A549 (cell line): ENCODE data around the gene RABGAP1L. TPM values are rescaled to one million over a fixed set of nuclear protein-coding genes. Genes with fewer than 3 reads are reported as not detected.

Experiments
- ATAC-seq, 2 experiments: fragments of 200-7000 bp in 1 of 2; fragments of >200 bp in 1 of 2; cut with Nextera tagmentation in 1 of 2; cut with Tn5 transposase in 1 of 2; 3 replicates each; pipeline versions ENCODE4 v1.8.0 to v1.9.1; 2018 to 2020; ENCODE audit warnings: mild to moderate bottlenecking in 1 of 2, moderate library complexity in 1 of 2
- CTCF ChIA-PET: fragments of 300-600 bp; sonication (Branson Sonifier 250); formaldehyde crosslinking; extraction: SDS; loops from one replicate; lab custom pipeline; 2021; ENCODE audit warnings: antibody characterized with exemption, inconsistent platforms; lab: Yijun Ruan, JAX
- POLR2A ChIA-PET: fragments of 350-600 bp; formaldehyde crosslinking; extraction: SDS; loops from one replicate; lab custom pipeline; 2021; ENCODE audit warnings: antibody characterized with exemption, inconsistent platforms; lab: Yijun Ruan, JAX
- DNase-seq, 2 experiments: peaks; one replicate each; pipeline versions ENCODE4 v3.0.0 to v3.0.0-alpha.2; 2011 to 2016; ENCODE audit warnings: low read depth in 1 of 2, low spot score in 1 of 2
- FAIRE-seq: peaks from 2 replicates; lab custom pipeline; 2011; peaks lifted over from hg19 to GRCh38; lab: Jason Lieb, UNC
- H3K27ac ChIP-seq, 2 experiments: fragments of >200 bp; sonication (Bioruptor Twin); formaldehyde crosslinking; 3 replicates each; pipeline ENCODE4 v1.5.1; 2016 to 2017
- H3K4me1 ChIP-seq: fragments of >200 bp; sonication (Bioruptor Twin); formaldehyde crosslinking; 3 replicates; pipeline ENCODE4 v1.6.1; 2016
- H3K4me2 ChIP-seq: fragments of >200 bp; sonication (Bioruptor Twin); formaldehyde crosslinking; 3 replicates; pipeline ENCODE4 v1.6.1; 2016
- H3K4me3 ChIP-seq: fragments of >200 bp; sonication (Bioruptor Twin); formaldehyde crosslinking; 3 replicates; pipeline ENCODE4 v1.5.1; 2016
- H3K9me3 ChIP-seq: fragments of >200 bp; sonication (Bioruptor Twin); formaldehyde crosslinking; 3 replicates; pipeline ENCODE4 v1.6.1; 2016
- ATOH8 ChIP-seq: fragments of 250-450 bp; sonication (Bioruptor Pico); IDR thresholded peaks from 2 replicates; pipeline ENCODE4 v1.5.0; 2020; ENCODE audit warnings: low read depth, mild to moderate bottlenecking, moderate library complexity
- BCL3 ChIP-seq: fragments of >200 bp; sonication (Bioruptor Twin); formaldehyde crosslinking; IDR thresholded peaks from 3 replicates; pipeline ENCODE4 v1.6.1; 2016
- BHLHE40 ChIP-seq: IDR thresholded peaks from 2 replicates; pipeline ENCODE4 v1.6.1; 2012; ENCODE audit warnings: low read depth, low read length, inconsistent platforms
- CBX8 ChIP-seq: fragments of 200-600 bp; sonication (generic); IDR thresholded peaks from 2 replicates; pipeline ENCODE4 v1.6.1; 2016
- EP300 ChIP-seq, 2 experiments: fragments of >200 bp; sonication (Bioruptor Twin); formaldehyde crosslinking; IDR thresholded peaks; 2 replicates in 1 of 2; 3 replicates in 1 of 2; pipeline ENCODE4 v1.6.1; 2016 to 2017
- ESRRA ChIP-seq: fragments of 150-350 bp; IDR thresholded peaks from 2 replicates; pipeline ENCODE4 v1.6.1; 2014; ENCODE audit warnings: mild to moderate bottlenecking, low read length, borderline replicate concordance
- FOSL2 ChIP-seq, 2 experiments: fragments of 450-650 bp in 1 of 2; fragments of >200 bp in 1 of 2; sonication (Bioruptor Twin) in 1 of 2; formaldehyde crosslinking; IDR thresholded peaks; 2 replicates each; pipeline versions ENCODE4 v1.5.0 to v1.6.1; 2016 to 2020; ENCODE audit warnings: mild to moderate bottlenecking in 1 of 2, moderate library complexity in 1 of 2
- FOXS1 ChIP-seq: fragments of 250-450 bp; sonication (Bioruptor Pico); IDR thresholded peaks from 2 replicates; pipeline ENCODE4 v1.5.0; 2020; ENCODE audit warnings: mild to moderate bottlenecking, moderate library complexity
- GATA3 ChIP-seq: IDR thresholded peaks from 2 replicates; pipeline ENCODE4 v1.6.1; 2012; ENCODE audit warnings: borderline replicate concordance
- HES2 ChIP-seq: fragments of >200 bp; sonication (Bioruptor Twin); formaldehyde crosslinking; IDR thresholded peaks from 2 replicates; pipeline ENCODE4 v1.6.1; 2016
- JUN ChIP-seq, 2 experiments: fragments of >200 bp; sonication (Bioruptor Twin); formaldehyde crosslinking; IDR thresholded peaks; 2 replicates in 1 of 2; 3 replicates in 1 of 2; pipeline ENCODE4 v1.6.1; 2016 to 2017
- JUNB ChIP-seq: fragments of >200 bp; sonication (Bioruptor Twin); formaldehyde crosslinking; IDR thresholded peaks from 2 replicates; pipeline ENCODE4 v1.6.1; 2016
- KDM5A ChIP-seq: fragments of 200-600 bp; sonication (generic); IDR thresholded peaks from 2 replicates; pipeline ENCODE4 v1.6.1; 2016; ENCODE audit warnings: antibody characterized with exemption, mild to moderate bottlenecking
- MAX ChIP-seq: IDR thresholded peaks from 2 replicates; pipeline ENCODE4 v1.6.1; 2012
- POLR2A ChIP-seq: IDR thresholded peaks from 2 replicates; pipeline ENCODE4 v1.6.1; 2012; ENCODE audit warnings: mild to moderate bottlenecking, low read length
- RAD21 ChIP-seq, 2 experiments: fragments of >200 bp in 1 of 2; sonication (Bioruptor Twin) in 1 of 2; formaldehyde crosslinking in 1 of 2; IDR thresholded peaks in 1 of 2; conservative IDR thresholded peaks in 1 of 2; 2 replicates in 1 of 2; 3 replicates in 1 of 2; pipeline ENCODE4 v1.6.1; 2012 to 2018; ENCODE audit warnings: inconsistent platforms in 1 of 2
- REST ChIP-seq: fragments of 200-600 bp; sonication (generic); IDR thresholded peaks from 2 replicates; pipeline ENCODE4 v1.6.1; 2016; ENCODE audit warnings: antibody characterized with exemption, mild to moderate bottlenecking, moderate library complexity
- RFX5 ChIP-seq: fragments of 450-650 bp; IDR thresholded peaks from 2 replicates; pipeline ENCODE4 v1.7.1; 2014; ENCODE audit warnings: antibody characterized with exemption, mild to moderate bottlenecking, moderate library complexity
- RNF2 ChIP-seq: fragments of 200-600 bp; sonication (generic); IDR thresholded peaks from 2 replicates; pipeline ENCODE4 v1.6.1; 2016; ENCODE audit warnings: low read depth, mild to moderate bottlenecking, antibody characterized with exemption, moderate library complexity, borderline replicate concordance
- SMC3 ChIP-seq: fragments of >200 bp; sonication (Bioruptor Twin); formaldehyde crosslinking; IDR thresholded peaks from 3 replicates; pipeline ENCODE4 v1.6.1; 2018; ENCODE audit warnings: inconsistent platforms
- TP53 ChIP-seq: fragments of 250-450 bp; sonication (Bioruptor Pico); IDR thresholded peaks from 2 replicates; pipeline ENCODE4 v1.5.0; 2021; ENCODE audit warnings: mild to moderate bottlenecking, moderate library complexity
- ZC3H11A ChIP-seq: fragments of 450-650 bp; IDR thresholded peaks from 2 replicates; pipeline ENCODE4 v1.6.1; 2014; ENCODE audit warnings: antibody characterized with exemption, mild to moderate bottlenecking
- WGBS: methylation state at CpG from one replicate; pipeline ENCODE4 v1.1.6; 2017; ENCODE audit errors: missing lambda C conversion rate; 5-methylcytosine and 5-hydroxymethylcytosine counted together
- polyA plus RNA-seq, 4 experiments: library from polyadenylated mRNA; depleted of rRNA in 3 of 4; stranded (reverse); fragments of >200 nt; fragmentation: RNase III in 1 of 4; extraction: RNeasy Plus Mini Kit Qiagen cat#74134 plus additional on column Dnase treatment in 1 of 4; gene quantifications; 2 replicates in 3 of 4; 3 replicates in 1 of 4; pipeline ENCODE4 v1.2.3, GENCODE V29; 2011 to 2017

RABGAP1L gene
- polyA plus RNA-seq, 2 of the 4 experiments (the other 2 are of a cell fraction): 8.2 to 18.6 TPM

GRCh38 chr1:174883409-174883808 is 724.1 kb downstream of the RABGAP1L start:
- H3K4me3 ChIP-seq: no peak overlapping the region
- ATAC-seq: peak in 1 of 2 experiments; percentile 63; a peak in 3 of 6 replicates
- CTCF ChIA-PET: interaction anchor here (1.0 to 1.3 kb wide), 2 partner anchors 11 to 100 kb away, joined by 3 read pairs; no protein-coding TSS in a partner anchor
- no peak for TF ChIP-seq ATOH8 (CRISPR knock-in tag)
- TF ChIP-seq SMC3: no peak
- no peak for TF ChIP-seq BCL3
- TF ChIP-seq KDM5A: no peak
- peak in 1 of 2 experiments; percentile 18; a peak in 1 of 5 replicates for TF ChIP-seq RAD21 (conservative IDR thresholded peaks at IDR 0.05 in 1 of 2, IDR thresholded peaks at IDR 0.05 in 1 of 2)
- no peak for TF ChIP-seq FOSL2 (IDR thresholded peaks at IDR 0.05)
- no peak for TF ChIP-seq FOSL2 (CRISPR knock-in tag; IDR thresholded peaks at IDR 0.05)
- no peak for TF ChIP-seq BHLHE40
- no peak for TF ChIP-seq GATA3
- H3K9me3 ChIP-seq: no peaks in the 10 kb centered on the region
- 97% methylated on average over 1 of the region's 1 CpG for WGBS
- H3K27ac ChIP-seq: no peak overlapping the region
- peak in 1 of 2 experiments; percentile 23 for DNase-seq
- FAIRE-seq: no peak
- H3K4me1 ChIP-seq: no peaks in the 10 kb centered on the region
- H3K4me2 ChIP-seq: no peak overlapping the region
- POLR2A ChIA-PET: no interaction called here

GRCh38 chr1:174884038-174884437 is 724.7 kb downstream of the RABGAP1L start:
- no peak for ATAC-seq

GRCh38 chr1:174884566-174884965 is 725.2 kb downstream of the RABGAP1L start:
- Histone ChIP-seq H3K9me3 (no peaks in the 10 kb centered on the region), H3K4me3 (no peak overlapping the region), H3K4me2 (no peak overlapping the region), H3K4me1 (no peaks in the 10 kb centered on the region), H3K27ac (no peak overlapping the region)
- no peak for ATAC-seq
- no peak for FAIRE-seq
- no peak for TF ChIP-seq EP300 (IDR thresholded peaks at IDR 0.05)
- no peak for TF ChIP-seq BHLHE40
- TF ChIP-seq MAX: no peak
- TF ChIP-seq ZC3H11A: no peak
- no peak for TF ChIP-seq SMC3
- no peak for TF ChIP-seq REST
- TF ChIP-seq FOXS1 (CRISPR knock-in tag): no peak
- ChIA-PET CTCF (no interaction called here), POLR2A (no interaction called here)
- WGBS: 48% methylated on average over 2 of the region's 2 CpGs
- no peak for DNase-seq

More at GRCh38 chr1:174884038-174884437, 724.7 kb downstream of the RABGAP1L start:
- Histone ChIP-seq H3K4me3 (no peak overlapping the region), H3K4me1 (no peaks in the 10 kb centered on the region), H3K4me2 (no peak overlapping the region), H3K27ac (no peak overlapping the region), H3K9me3 (no peaks in the 10 kb centered on the region)
- TF ChIP-seq POLR2A (no peak), CBX8 (no peak), RNF2 (no peak), TP53 (CRISPR knock-in tag) (no peak), JUN (IDR thresholded peaks at IDR 0.05) (no peak), ESRRA (no peak), JUNB (no peak), RFX5 (no peak), BCL3 (no peak), MAX (no peak), HES2 (no peak)
- DNase-seq: no peak
- WGBS: 62% methylated on average over 3 of the region's 3 CpGs
- ChIA-PET CTCF (interaction anchor here (1.0 to 1.3 kb wide), 2 partner anchors 10 to 100 kb away, joined by 3 read pairs; no protein-coding TSS in a partner anchor), POLR2A (no interaction called here)
- no peak for FAIRE-seq
